HG02763 (cell line): ENCODE measurements around the gene MYO7B.

ENCODE experiments used
- ATAC-seq: cut with Tn5 transposase; IDR thresholded peaks from one replicate; pipeline ENCODE4 v1.9.1; 2021; ENCODE audit warnings: mild to moderate bottlenecking, moderate library complexity; ENCODE audit not compliant: unreplicated experiment

The MYO7B gene

DNA sequence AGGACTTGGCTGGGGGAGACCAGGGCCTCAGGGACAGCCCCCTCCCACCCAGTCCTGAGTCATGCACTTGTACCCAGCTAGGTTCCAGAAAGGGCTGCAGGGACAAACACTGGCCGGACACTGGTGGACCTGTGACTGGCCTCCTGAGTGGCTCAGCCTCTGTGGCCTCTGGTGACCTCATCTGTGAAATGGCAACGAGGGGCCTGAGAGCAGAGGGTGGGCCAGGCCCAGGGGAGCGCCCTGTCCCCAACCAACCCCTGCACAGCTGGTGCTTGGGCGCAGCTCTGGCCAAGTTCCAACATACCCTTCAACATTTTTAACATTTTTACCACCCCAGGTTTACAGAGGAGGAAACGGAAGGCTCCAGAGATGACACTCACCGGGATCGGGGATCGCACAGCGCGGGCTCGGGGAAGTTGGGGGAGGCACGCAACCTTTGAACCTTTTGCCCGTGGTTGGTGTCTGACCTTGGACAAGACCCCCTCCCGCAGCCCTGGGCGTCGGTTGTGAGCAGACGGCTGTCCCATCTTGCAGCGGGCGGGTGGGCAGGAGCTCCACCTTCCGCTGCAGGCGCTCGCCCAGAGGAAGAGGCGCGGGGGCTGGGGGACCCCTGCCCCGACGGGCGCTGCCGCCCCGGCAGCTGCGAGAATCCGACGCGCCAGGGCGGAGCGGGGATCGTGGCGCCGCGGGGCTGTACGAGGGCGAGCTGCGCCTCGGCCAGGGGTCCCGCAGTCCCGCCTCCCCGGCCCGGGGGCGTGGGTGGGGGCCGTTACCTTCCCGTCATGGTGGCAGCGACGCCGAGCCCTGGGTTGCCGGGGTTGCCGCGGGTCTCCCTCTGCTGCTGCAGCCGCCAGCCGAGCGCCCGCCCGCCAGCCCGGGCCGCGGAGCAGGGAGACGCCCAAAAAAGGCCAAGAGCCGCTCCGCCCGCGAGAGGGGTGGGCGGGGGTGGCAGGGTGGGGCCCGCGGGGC, 139.0 kb downstream of the MYO7B start:
- no peak for ATAC-seq

DNA sequence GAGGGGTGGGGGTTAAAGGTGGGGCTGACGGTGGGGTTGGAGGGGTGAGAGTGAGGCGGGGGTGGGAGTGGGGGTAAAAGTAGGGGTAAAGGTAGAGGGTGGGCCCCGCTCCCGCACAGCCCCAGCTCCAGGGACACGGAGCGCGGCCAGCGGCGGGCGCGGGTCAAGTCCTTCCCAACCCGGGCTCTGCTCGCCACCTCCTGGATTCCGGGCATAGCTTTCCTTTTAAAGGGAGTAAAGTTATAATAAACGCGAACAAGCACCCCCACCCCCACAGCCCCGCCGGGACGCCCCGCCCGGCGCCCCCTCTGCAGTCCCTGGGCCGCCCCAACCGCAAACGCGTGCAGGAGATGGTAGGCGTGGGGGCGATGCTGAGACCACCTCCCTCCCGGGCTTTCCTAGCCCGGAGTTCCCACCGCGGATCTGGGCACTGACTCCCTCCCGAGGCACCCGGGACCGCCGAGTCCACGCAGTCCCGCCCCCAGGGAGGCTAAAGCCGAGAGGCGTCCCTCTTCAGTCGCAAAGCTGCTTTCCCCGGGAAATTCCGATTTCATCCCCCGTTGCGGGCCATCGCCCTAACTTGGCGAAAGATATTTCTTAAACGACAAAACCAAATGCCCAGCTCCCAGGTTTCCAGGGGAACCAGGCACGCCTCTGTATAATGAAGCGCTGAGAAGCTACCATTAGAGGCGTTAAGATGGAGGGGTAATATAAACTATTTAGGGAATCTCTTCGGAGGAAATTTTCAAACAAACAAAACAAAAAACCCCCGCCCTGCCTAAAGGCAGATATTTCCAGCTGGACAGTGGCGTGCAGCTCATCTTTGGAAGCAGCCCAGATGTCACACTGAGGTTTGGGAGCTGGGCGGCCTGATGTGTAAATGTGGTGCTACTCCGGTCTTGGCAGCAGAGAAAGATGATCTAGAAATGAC, 140.1 kb downstream of the MYO7B start, which contains the start of gene LIMS2:
LIMS2 (minus strand) TSS at position 200 of the 931 bp plus-strand sequence. CDS start 506 bp downstream, outside the sequence.
- ATAC-seq, result no peak

DNA sequence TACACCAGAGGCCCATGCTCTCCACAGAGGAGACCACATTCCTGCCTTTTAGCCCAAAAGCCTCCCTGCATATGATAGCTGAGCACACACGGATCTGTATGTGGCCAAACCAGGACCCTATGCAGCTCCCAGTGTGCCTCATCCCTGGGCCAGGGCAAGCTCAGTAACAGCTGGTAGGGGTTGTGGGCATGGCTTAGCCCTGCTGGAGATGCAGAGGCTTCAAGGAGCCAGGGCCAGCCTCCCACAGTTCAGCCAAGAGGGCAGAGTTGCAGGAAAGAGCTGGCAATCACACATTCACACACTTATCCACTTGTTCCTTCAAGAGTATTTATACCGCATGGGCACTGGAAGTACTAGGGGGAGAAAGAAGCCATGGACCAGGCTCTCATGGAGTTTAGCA, 141.4 kb downstream of the MYO7B start:
- no peak for ATAC-seq

DNA sequence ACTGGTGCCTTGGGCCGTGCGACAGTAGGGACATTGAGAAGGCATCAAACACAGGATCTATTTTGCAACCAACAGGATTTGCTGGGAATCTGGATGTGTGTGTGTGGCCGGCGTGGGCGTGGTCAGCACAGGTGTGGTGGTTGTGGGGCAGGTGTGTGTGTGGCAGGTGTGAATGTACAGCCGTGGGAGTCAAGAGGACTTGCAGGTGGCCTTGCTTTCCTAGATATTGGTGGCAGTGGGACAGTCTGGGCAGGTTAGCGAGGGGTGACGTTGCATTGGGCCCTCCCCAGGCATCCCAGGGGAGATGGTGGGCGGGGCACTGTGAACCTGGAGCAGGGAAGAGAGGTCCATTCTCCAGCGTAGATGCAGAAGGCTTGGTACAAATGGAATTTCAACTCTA, 143.0 kb downstream of the MYO7B start:
- ATAC-seq, result no peak

DNA sequence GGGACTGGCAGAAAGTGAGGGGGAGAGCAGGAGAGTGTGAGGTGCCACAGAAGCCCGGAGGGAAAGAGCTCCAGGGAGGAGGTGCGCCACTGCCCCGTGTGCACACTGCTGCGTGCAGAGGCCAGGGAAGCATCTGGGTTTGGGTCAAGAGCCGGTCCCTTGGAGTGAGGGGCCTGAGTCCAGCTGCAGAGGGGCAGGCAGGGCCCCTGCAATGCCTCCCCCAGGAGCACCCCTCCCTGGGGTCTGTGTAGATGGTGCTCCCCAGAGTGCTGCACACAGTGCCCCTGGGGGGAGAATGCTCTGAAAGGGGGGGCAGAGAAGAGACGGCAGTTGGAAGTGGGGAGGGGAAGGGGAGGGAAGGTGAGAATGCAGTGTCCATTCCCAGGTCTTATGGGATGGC, 143.5 kb downstream of the MYO7B start:
- ATAC-seq, result no peak

DNA sequence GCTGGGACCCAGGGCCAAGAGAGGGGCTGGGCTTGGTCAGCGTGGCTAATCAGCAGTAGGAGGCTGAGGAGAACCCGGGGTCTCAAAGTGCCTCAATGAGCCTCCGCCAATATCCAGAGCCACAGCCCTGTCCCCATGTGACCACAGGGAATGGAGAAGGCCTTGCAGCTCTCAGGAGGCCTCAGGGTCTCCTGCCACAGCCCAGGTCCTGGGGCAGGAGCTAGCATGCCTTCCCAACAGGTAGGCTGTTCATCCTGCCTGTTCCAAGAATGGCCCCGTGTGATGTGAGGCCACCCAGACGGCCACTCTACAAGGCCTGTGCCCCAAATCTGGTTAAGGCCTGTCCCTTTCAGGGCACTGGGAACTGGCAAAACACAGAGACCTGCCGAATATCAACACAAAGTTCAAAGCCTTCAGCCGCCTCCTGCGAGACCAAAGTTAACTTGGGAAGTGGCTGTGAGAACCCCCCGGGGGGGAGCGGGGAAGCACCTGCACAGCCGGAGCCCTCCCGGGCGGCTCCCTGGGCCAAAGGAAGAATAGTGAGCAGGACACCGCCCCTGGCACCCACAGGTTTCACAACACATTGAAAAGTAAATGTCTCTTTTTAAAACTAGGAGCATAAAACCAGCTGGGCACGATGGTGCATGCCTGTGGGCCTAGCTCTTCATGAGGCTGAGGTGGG, 144.3 kb downstream of the MYO7B start:
- no peak for ATAC-seq

DNA sequence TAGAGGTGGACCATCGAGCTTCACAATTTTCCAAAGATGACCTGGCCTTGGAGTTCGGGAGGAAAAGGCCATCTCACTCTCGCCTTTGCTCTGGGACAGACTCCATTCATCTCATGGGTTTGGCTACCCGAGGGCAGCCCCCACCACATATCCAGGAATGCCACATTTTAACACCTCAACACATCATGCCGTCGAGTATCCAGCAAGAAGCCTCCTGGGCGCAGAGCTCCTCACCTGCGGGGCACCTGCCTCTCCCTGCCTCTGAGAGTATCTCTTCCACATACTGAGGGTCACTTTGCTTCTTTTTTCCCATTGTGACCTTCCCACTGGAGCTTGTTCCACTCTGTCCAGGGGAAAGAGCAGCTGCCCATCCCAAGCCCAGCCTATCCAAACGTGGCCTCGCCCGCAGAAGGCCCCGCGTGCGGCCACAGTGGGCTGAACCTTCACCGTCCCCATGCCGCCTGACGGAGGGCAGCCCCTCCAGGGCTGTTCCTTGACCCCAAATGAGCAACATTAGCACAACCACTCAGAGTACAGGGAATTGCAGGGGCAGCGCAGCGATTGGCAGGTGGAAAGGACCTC, 145.3 kb downstream of the MYO7B start:
- ATAC-seq, result no peak

DNA sequence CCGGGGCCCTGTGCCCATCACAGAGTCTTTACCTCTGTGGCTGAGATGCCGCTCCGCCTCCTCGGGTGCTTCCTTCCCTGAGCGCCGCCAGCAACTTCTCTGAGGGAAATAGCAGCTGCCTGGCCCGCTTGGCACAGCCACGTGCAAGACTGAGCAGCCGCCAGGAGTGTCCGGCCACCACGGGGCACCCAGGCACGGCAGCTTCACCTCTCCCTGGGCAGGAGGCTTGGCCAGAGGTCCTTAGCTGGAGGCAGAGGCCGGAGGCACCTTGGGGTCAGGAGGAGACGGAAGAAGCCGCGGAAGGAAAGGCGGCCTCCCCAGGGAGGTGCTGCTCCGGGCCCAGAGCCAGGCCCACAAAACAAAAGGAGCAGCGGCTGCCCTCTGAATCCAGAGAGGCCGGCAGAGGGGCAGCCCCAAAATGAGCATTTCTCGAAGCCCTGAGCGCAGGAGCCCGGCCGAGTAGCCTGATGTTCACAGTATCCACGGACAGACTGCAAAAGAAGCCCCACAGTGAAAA, 145.9 kb downstream of the MYO7B start:
- no peak for ATAC-seq

DNA sequence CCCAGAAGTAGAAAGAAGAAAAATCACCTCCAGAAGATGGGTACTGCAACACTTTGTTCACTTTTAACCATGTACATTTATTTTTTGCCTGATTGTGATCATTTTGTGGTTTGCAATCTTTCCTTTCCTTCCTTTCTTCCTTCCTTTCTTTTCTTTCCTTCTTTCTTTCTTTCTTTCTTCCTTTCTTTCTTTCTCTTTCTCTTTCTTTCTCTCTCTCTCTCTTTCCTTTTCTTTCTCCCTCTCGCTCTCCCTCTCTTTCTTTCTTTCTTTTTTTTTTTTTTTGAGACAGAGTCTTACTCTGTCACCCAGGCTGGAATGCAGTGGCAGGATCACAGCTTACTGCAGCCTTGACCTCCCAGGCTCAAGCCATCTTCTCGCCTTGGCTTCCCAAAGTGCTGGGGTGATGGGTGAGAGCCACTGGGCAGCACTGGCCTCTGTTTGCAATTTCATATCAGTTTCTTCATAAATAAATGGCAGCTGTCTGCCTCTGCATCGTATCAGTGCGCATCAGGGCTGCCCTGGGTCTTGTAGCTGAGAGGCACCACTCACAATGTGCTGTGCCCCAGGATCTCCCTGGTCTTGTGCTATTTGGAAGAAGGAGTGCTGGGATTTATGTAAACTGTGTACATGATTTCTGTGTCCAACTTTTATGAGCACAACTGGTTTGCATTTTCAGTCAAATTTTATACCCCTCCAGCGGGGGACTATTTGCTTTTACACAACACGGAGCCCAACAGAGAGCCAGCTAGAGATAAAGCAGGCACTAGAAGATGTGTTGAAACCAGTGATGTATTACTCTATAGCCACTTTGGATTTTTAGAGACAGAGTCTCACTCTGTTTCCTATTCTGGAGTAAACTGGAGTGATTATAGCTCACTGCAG, 146.7 kb downstream of the MYO7B start:
- ATAC-seq, result no peak

DNA sequence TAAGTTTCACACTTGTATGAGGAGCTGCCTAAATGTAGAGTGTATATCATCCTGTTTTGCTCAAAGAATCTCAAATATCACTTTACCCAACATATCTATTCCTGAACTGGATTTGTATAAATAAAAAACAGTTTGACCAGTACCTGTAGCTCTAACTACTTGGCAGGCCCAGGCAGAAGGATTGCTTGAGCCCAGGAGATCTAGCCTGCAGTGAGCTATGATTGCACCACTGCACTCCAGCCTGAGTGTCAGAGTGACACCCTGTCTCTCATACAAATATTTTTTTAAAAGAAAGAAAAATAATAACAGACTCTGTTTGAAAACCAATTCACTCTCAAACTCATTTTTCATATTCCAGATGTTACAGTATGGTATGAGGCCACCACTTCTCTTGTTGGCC, 147.6 kb downstream of the MYO7B start:
- no peak for ATAC-seq

DNA sequence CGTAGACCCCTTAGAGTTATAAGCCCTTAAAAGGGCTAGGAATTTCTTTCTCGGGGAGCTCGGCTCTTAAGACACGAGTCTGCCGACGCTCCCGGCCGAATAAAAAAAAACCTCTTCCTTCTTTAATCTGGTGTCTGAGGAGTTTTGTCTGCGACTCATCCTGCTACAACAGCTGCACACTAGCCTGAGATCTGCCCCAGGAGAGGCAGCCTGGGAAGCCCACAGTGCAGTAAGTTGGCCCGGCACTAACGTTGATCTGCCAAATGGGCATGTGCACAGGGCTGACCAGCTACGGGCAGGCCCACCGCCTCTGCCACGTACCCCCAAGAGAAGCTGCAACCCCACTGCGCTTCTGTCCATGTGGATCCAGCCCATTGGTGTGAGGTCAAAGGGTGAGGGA, 148.3 kb downstream of the MYO7B start:
- no peak for ATAC-seq

DNA sequence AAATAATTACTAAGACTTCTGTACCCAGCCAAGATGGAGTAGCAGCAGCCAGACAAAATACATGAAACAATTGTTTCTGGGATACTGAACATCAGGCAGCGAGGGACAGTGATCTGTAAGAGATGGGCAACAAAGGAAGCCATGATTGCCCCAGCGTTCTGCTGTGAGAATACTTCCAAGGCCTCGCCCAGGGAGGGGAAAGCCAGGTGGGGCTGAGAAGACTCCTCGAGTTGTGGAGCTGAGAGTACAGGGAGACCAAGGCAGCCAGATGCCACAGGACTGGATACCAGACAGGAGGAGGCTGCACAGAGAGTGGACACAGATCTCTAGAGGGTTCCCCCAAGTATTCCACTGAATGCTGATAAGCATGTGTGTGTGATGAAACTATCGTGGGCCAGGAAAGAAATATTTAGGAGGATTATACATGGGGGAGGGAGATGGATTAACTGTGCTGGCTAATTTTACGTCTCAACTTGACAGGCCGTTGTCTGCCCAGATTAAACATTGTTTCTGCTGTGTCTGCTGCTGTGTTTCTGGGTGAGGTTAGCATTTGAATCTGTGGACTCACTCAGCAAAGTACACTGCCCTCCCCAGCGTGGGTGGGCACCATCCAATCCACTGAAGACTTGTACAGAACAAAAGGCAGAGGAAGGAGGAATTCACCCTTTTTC, 150.1 kb downstream of the MYO7B start:
- no peak for ATAC-seq
